ENCODE results near the gene LHB. TPM values are rescaled to one million over a fixed set of nuclear protein-coding genes. Genes with fewer than 3 reads are reported as not detected.
A peak's percentile ranks its signal among the peaks of the same experiment; 100 is the strongest.
"Not testable (repeated sequence)": the region's sequence is repeated elsewhere in the genome, so short reads cannot be mapped to it uniquely, and the experiment has no call there.

Gene LHB
- total RNA-seq, 2 experiments from 2014 or later = 1.1 TPM; not detected in 1

DNA sequence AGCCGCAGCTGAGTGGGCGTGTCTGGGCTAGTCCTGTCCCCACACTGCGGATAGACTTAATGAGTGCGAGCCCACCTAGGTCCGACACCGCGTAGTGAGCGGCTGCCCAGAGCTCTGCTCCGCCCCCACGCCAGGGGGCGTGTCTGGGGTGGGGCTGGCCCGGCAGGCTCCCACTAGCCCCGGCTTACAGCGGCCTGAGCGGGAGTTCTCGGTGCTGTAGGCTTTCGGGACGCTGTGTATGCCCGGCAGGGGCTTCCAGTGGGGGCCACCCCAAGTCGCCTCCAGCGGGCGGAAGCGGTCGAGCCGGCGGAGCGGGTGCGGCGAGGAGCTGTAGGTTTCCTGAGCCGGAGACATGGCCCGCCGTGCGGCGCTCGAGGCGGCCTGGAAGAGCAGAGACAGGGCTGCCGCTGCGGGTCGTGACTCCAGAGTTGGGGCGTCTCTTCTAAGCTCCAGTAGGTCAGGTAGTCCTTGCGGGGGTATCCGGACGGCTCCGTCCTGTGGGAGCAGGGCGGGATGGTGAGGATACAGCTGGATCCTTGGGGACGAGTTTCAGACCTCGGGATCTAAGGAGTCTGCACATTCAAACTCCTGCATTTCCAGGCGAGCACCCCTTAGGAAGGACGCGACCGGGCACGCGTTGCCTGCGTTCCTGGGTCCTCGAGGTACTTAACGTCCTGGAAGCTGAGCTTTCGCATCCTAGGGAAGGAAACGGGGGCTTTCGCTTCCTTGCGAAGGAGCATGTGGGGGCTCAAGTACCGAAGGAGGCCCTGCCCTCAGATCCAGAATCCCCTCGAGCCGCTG is 39.4 kb upstream of the LHB start:
- intact Hi-C loops (cut with micrococcal nuclease; ENCODE audit: unreplicated experiment) = no loop called here
- no peaks in the 10 kb centered on the region for H3K9me3 ChIP-seq (ENCODE audit: low read length)
- H3K9me2 ChIP-seq (ENCODE audit: insufficient read depth, low read length) = no peaks in the 10 kb centered on the region
- ChIA-PET CTCF (ENCODE audit: unreplicated experiment) (interaction anchor here (0.5 kb wide), 1 partner anchor 71 kb away, joined by 5 read pairs; no protein-coding TSS in a partner anchor), POLR2A (no interaction called here)
- H3K36me3 ChIP-seq (ENCODE audit: insufficient read depth, low read length) = no peaks in the 10 kb centered on the region
- no peak for TF ChIP-seq EZH2phosphoT487 (IDR thresholded peaks at IDR 0.05; ENCODE audit: borderline replicate concordance, low read depth, low read length)
- TF ChIP-seq, protein P1, sequence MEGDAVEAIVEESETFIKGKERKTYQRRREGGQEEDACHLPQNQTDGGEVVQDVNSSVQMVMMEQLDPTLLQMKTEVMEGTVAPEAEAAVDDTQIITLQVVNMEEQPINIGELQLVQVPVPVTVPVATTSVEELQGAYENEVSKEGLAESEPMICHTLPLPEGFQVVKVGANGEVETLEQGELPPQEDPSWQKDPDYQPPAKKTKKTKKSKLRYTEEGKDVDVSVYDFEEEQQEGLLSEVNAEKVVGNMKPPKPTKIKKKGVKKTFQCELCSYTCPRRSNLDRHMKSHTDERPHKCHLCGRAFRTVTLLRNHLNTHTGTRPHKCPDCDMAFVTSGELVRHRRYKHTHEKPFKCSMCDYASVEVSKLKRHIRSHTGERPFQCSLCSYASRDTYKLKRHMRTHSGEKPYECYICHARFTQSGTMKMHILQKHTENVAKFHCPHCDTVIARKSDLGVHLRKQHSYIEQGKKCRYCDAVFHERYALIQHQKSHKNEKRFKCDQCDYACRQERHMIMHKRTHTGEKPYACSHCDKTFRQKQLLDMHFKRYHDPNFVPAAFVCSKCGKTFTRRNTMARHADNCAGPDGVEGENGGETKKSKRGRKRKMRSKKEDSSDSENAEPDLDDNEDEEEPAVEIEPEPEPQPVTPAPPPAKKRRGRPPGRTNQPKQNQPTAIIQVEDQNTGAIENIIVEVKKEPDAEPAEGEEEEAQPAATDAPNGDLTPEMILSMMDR (conservative IDR thresholded peaks at IDR 0.05; ENCODE audit: low read length) = no peak; the same call in 1 of the 2 replicates
- no peaks in the 10 kb centered on the region for H4K20me1 ChIP-seq (ENCODE audit: insufficient read depth, low read length)
- peak; percentile 27 for DNase-seq (ENCODE audit: low spot score)
- no peak overlapping the region for H3K27ac ChIP-seq (ENCODE audit: low read depth, low read length, poor library complexity, severe bottlenecking)
- no TSS peak for BruUV-seq (replicated peaks)
- H3K79me2 ChIP-seq (ENCODE audit: insufficient read depth, low read depth, low read length) = no peaks in the 10 kb centered on the region
- no peak overlapping the region for H2AFZ ChIP-seq (ENCODE audit: low read length)
- peak overlapping the region; percentile 49 for H3K4me2 ChIP-seq (ENCODE audit: low read length)
- peak overlapping the region; percentile 42 for H3K4me3 ChIP-seq (ENCODE audit: low read depth, low read length, poor library complexity, severe bottlenecking)
- H3K4me1 ChIP-seq (ENCODE audit: insufficient read depth, low read length, poor library complexity, severe bottlenecking) = no peaks in the 10 kb centered on the region

DNA sequence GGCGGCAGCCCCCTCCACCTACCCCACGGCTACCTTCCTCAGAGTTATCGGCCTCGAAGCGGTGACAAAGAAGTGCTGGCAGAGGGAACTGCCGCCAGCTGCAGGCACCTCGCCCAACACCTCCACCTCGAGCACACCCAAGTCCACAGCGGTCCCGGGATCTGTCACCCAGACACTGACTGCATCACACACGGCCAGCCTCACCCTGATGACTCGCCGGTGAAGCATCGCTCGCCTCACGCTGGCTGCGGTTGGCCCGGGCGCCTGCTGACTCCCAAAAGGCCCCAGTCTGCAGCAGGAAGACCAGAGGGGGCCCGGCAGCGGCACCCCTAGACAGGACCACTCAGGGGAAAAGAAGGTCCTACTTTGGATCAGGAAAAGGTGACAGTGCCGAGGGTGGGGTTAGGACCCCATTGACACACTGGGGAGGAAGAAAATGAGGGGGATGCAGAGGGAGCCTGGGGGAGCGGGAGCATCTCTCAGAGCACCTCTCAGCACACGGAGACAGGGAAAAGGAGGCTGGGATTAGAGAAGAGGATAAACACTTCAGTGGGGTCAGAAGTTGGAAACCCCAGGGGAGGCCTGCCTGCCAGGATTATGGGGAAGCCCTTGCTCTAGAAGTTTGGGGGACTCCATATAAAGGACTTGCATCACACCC is 33.6 kb upstream of the LHB start:
- H3K9me3 ChIP-seq (ENCODE audit: low read length); intact Hi-C loops (cut with micrococcal nuclease; ENCODE audit: unreplicated experiment); H3K4me2 ChIP-seq (ENCODE audit: low read length); BruUV-seq (replicated peaks); DNase-seq (ENCODE audit: low spot score); H3K36me3 ChIP-seq (ENCODE audit: insufficient read depth, low read length); H3K9me2 ChIP-seq (ENCODE audit: insufficient read depth, low read length); H3K79me2 ChIP-seq (ENCODE audit: insufficient read depth, low read depth, low read length); CTCF ChIA-PET (ENCODE audit: unreplicated experiment); POLR2A ChIA-PET; H3K4me3 ChIP-seq (ENCODE audit: low read depth, low read length, poor library complexity, severe bottlenecking); H3K27ac ChIP-seq (ENCODE audit: low read depth, low read length, poor library complexity, severe bottlenecking); H3K4me1 ChIP-seq (ENCODE audit: insufficient read depth, low read length, poor library complexity, severe bottlenecking); H4K20me1 ChIP-seq (ENCODE audit: insufficient read depth, low read length); H2AFZ ChIP-seq (ENCODE audit: low read length): not testable (repeated sequence)

DNA sequence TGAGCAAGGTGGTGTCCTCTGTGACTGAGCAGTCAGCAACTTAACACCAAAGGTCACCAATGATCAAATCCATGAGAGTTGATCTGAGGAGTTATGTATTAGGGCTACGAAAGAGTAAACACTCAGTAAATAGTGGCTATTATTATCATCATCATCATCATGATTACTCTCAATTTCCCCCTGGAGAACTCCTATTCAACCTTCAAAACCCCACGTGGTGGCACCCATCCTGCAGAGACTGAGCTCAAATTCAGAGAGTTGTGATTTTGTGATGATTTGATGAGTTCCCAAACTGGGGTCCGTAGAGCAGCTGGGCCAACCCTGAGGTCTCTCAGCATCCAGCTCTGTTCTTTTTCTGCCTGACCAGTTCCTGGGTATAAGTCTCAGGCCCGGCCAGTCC is 32.9 kb upstream of the LHB start:
- H3K9me3 ChIP-seq (ENCODE audit: low read length); intact Hi-C loops (cut with micrococcal nuclease; ENCODE audit: unreplicated experiment); H3K27ac ChIP-seq (ENCODE audit: low read depth, low read length, poor library complexity, severe bottlenecking); POLR2A ChIA-PET; H3K79me2 ChIP-seq (ENCODE audit: insufficient read depth, low read depth, low read length); H3K36me3 ChIP-seq (ENCODE audit: insufficient read depth, low read length); DNase-seq (ENCODE audit: low spot score); BruUV-seq (replicated peaks); H3K4me1 ChIP-seq (ENCODE audit: insufficient read depth, low read length, poor library complexity, severe bottlenecking); H3K4me2 ChIP-seq (ENCODE audit: low read length); H4K20me1 ChIP-seq (ENCODE audit: insufficient read depth, low read length); CTCF ChIA-PET (ENCODE audit: unreplicated experiment); H3K4me3 ChIP-seq (ENCODE audit: low read depth, low read length, poor library complexity, severe bottlenecking); H3K9me2 ChIP-seq (ENCODE audit: insufficient read depth, low read length); H2AFZ ChIP-seq (ENCODE audit: low read length): not testable (repeated sequence)

DNA sequence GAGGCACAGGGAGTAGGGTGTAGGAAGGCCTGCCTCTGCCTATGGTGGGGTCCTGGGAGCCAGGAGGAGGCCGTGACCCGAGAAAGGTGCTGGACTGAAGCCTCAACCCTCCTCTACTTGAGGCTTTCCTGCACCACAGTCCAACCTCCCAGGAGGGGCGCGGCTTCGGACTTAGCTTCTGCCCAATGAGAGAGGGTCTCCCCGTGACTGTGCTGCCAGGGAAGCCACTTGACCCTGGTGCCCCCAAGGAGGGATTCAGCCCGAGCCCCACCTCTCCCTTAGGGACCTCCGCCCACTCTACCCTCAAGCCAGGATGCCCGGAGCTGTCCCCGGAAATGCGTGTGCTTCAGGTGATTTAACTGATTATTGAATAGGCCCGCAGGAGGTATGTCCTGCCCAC is 32.1 kb upstream of the LHB start, which contains the start of gene CGB8:
TSS of gene CGB8 (minus strand) at position 101 of the 400 bp plus-strand sequence. CDS start 372 bp downstream, outside the sequence.
- H3K27ac ChIP-seq (ENCODE audit: low read depth, low read length, poor library complexity, severe bottlenecking); POLR2A ChIA-PET; H3K9me2 ChIP-seq (ENCODE audit: insufficient read depth, low read length); H2AFZ ChIP-seq (ENCODE audit: low read length); DNase-seq (ENCODE audit: low spot score); intact Hi-C loops (cut with micrococcal nuclease; ENCODE audit: unreplicated experiment); H3K36me3 ChIP-seq (ENCODE audit: insufficient read depth, low read length); CTCF ChIA-PET (ENCODE audit: unreplicated experiment); H3K4me1 ChIP-seq (ENCODE audit: insufficient read depth, low read length, poor library complexity, severe bottlenecking); H3K4me3 ChIP-seq (ENCODE audit: low read depth, low read length, poor library complexity, severe bottlenecking); H4K20me1 ChIP-seq (ENCODE audit: insufficient read depth, low read length); H3K9me3 ChIP-seq (ENCODE audit: low read length); H3K4me2 ChIP-seq (ENCODE audit: low read length); BruUV-seq (replicated peaks); H3K79me2 ChIP-seq (ENCODE audit: insufficient read depth, low read depth, low read length): not testable (repeated sequence)

DNA sequence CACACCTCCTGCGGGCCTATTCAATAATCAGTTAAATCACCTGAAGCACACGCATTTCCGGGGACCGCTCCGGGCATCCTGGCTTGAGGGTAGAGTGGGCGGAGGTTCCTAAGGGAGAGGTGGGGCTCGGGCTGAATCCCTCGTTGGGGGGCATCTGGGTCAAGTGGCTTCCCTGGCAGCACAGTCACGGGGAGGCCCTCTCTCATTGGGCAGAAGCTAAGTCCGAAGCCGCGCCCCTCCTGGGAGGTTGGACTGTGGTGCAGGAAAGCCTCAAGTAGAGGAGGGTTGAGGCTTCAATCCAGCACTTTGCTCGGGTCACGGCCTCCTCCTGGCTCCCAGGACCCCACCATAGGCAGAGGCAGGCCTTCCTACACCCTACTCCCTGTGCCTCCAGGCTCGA is 26.7 kb upstream of the LHB start, which contains the start of gene CGB5:
TSS of gene CGB5 (plus strand) at position 301 of the 400 bp plus-strand sequence. CDS start 362 bp downstream, outside the sequence.
- H2AFZ ChIP-seq (ENCODE audit: low read length); H3K9me2 ChIP-seq (ENCODE audit: insufficient read depth, low read length); BruUV-seq (replicated peaks); H3K4me3 ChIP-seq (ENCODE audit: low read depth, low read length, poor library complexity, severe bottlenecking); H4K20me1 ChIP-seq (ENCODE audit: insufficient read depth, low read length); DNase-seq (ENCODE audit: low spot score); H3K4me1 ChIP-seq (ENCODE audit: insufficient read depth, low read length, poor library complexity, severe bottlenecking); POLR2A ChIA-PET; H3K27ac ChIP-seq (ENCODE audit: low read depth, low read length, poor library complexity, severe bottlenecking); CTCF ChIA-PET (ENCODE audit: unreplicated experiment); H3K36me3 ChIP-seq (ENCODE audit: insufficient read depth, low read length); H3K79me2 ChIP-seq (ENCODE audit: insufficient read depth, low read depth, low read length); intact Hi-C loops (cut with micrococcal nuclease; ENCODE audit: unreplicated experiment); H3K9me3 ChIP-seq (ENCODE audit: low read length); H3K4me2 ChIP-seq (ENCODE audit: low read length): not testable (repeated sequence)
